ENCODE measurements around the gene ZC2HC1C.

- TF ChIP-seq ZBTB33 (IDR thresholded peaks at IDR 0.05) (no peak), TAF1 (IDR thresholded peaks at IDR 0.05; ENCODE audit: borderline replicate concordance, low read depth, low read length) (no peak), CEBPB (IDR thresholded peaks at IDR 0.05; ENCODE audit: borderline replicate concordance in 1 of 2, low read depth in 2 of 2, low read length in 2 of 2) (no peak), POLR2AphosphoS5 (IDR thresholded peaks at IDR 0.05; ENCODE audit: low read length) (no peak), BHLHE40 (IDR thresholded peaks at IDR 0.05; ENCODE audit: borderline replicate concordance in 1 of 2, low read depth in 2 of 2, low read length in 1 of 2) (no peak), POLR2A (IDR thresholded peaks at IDR 0.05; ENCODE audit: low read depth, low read length) (no peak)
Measured at GRCh38 chr14:75091251-75091650, 21.8 kb downstream of the ZC2HC1C start.

Data from GM12878 (cell line).